HG03139 (cell line): ENCODE data around the gene DNHD1.

Experiments
- ATAC-seq: cut with Tn5 transposase; IDR thresholded peaks from one replicate; pipeline ENCODE4 v1.9.1; 2021; ENCODE audit not compliant: unreplicated experiment

The DNHD1 gene

DNA sequence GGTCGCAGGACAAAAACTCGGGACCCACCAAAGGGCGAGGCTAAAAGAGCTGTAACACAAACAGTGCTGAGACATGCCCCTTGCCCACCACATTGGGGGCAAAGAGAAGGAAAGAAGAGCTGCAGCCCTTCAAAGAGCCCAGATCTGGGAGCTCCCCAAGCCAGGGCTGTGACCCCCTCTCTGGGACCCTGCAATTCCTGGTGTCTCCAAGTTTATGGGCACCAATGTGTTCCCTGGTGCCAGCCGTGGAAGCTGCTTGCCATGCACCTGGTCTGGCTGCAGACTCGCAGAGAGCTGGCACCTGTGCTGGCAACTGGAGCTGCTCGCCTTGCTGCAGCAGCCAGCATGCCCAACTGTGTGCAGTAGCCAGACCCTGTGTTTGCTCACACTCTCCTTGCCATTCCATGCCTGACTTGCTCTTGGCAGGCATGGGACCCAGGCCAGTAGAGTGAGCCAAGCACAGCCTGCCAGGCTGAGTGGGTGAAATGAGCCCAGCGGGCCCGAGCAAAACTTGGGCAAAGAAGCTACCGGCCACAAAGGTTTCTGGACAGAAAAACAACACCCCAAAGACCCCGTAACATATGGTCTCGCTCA is 90.4 kb downstream of the DNHD1 start:
- no peak for ATAC-seq

DNA sequence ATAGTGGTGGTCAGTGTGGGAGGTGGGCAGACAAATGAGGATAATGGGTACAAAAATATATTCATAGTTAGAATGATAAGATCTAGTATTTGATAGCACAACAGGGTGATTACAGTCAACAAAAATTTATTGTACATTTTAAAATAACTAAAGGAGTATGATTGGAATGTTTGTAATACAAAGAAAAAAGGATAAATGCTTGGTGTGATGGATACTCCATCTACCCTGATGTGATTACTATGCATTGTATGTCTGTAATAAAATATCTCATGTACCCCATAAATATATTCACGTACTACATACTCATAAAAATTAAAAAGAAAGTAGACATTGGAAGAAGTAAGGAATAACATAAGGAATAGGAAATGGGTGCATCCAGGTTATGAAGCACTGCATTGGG is 90.9 kb downstream of the DNHD1 start:
- ATAC-seq, result no peak

DNA sequence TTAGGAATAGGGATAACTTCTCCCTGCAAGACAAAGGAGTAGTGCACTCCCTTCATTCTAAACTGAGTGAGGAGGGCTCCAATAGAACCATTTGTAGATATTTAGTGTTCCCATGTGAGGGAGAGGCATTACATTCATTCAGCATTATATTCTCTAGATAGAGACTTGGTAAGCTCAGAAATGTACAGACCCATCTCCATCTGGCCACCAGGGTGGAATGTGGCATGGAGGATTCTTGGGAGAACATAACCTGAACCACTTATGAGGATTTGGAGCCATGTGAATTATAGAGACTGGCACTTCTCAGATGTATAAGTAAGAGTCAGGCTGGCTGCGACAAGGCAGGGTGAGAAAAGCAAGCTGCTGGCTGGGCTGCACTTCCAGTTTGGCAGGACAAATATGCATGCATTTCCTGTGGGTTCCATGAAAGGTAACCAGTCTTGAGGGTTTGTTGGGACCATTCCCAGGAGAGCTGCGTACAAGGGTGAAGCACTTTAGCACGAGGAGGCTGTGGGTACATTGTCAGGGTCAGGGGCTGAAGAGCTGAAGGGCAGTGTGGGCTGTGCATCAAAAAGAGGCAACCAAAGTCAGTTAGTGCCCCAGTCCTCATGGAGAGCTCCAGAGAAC is 97.2 kb downstream of the DNHD1 start:
- ATAC-seq, result no peak

DNA sequence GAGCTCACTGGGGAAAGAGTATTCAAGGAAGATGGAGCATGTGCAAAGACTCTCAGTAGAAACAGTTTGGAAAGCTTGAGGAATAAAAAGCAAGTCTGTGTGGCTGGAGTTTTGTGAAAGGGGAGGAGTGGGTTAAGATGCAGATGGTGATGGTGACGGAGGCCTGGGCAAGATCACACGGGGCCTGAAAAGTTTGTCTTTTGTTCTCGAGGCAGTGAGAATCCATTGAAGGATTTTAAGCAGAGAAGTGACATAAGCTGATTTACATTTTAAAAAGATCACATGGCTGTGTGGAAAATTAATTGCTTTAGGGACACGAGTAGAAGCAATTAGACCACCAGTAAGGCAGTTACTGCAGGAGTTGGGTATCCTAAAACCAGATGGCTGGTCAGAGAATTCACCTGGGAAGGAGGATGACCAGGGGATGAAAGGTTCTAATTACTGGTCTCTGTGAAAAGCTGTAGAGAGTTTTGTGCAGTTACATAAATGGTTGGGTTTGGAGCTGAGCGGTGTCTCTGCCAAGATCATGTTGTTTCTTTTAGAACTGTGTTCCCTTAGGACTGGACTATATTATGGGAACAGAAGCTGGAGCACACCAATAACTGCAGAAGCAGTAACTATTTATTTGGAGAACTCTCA is 99.3 kb downstream of the DNHD1 start:
- no peak for ATAC-seq

DNA sequence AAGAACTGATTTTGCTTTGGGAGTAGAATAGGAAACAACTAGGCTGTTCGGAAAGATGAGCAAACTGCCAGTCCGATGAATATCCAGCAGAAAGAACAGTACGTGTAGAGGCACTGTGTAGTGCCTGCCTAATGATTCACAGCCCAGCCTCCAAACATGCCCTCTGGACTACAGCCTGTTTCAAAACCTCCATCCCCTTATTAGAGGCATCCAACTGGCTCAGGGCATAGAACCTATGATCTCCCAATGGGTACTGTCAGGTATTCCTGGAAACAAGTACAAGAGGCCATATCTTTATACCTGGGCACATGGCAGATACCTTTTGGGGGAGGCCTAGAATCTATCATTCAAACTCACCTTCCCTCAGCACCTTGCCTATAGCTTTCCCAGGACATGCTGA is 101.5 kb downstream of the DNHD1 start:
- ATAC-seq, result no peak

DNA sequence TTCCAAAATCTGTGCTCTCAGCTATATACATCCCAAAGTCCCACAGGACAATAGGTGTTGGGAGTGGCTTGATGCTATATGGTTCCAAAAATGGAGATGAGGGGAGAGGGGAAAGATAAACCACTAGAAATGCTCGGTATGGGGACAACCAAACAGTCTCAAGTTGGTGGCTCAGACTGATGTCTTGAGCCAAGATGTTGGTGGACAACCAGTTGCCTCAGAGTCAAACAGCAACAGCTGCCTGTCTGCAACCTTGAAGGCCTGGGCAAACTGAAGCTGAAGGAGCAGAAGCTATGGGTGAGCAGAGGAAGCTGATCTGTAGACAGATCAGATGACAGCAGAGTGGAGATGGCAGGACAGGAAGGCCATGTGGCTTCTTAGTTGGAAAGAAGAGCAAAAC is 102.4 kb downstream of the DNHD1 start:
- ATAC-seq, result no peak

DNA sequence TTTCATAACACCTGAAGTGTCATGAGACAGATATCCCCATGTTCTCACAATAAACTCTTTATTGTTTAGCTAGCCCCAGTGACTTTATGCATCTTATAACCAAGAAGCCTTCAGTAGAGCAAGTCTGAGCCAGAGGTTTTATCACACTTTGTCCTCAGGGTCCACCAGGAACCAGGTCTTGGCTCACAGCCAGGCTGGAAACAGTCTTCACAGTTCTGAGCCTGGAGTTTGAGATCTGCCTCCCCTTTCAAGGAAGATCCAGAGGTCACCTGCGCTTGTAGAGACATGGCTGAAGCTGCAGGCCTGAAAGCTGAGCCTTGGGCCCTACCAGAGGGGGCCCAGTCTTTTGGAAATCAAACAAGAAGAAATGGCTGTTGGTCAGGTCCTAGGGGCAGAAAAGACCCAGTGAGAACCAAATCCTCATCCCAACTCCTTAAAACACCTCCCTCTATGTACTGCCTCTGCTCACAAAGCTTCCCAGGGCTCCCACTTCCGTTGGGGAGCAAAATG is 102.9 kb downstream of the DNHD1 start:
- ATAC-seq, result no peak

DNA sequence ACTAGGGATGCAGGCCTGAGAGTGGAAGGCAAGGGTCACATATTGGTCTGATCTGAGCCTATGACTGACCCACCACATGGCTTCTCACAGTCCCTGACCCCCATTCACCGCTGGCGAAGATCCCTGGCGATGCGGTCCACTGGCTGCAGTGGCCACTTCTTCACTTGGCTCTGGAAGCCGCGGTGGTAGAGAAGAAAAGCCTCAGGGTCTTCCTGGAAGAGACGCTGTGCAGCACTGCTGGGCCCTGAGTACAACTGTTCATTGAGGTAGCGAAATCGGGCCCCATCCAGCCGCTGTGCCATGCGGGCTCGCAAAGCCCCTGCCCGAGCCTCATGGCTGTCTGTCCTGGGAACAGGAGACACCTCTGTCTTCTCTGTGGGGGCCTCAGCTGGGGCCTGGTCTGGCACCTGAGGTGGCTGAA is 104.0 kb downstream of the DNHD1 start:
- no peak for ATAC-seq

DNA sequence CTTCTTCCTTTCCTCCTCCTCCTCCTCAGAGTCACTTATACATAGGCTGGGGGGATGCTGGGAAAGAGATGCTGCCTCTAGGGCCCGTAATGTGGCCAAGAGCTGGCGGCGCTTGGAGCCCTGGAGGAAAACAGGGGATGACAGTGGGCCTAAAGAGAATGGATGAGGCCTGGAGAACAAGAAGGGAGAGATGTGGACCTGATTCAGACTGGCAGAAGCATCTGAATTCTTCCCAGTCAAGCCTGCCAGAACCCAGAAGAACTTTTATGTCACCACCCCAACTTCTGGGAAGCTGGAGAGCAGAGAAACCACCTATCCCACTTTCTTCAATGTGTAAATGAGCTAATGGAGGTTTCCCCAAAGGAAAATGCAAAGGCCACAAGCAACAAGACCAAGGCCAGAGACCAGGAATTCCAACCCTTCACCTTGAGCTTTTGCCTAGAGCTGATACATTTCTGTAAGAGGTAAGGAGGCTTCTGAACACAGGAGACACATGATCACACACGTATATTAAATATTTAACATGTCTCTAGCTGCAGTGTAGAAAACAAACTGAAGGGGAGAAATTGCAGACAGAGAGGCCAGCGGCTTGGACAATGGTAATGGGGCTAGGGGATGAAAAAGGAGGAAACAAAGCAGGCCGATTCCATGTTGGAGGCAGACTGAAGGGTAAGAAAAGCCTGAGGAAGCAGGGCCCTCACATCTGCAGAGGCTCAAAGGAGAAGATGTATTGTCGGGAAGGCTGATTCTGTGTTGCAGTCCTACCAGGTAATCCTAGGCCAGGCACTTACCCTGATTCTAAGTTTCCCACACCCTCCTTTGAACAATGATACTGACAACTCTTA is 105.2 kb downstream of the DNHD1 start:
- ATAC-seq, result no peak

DNA sequence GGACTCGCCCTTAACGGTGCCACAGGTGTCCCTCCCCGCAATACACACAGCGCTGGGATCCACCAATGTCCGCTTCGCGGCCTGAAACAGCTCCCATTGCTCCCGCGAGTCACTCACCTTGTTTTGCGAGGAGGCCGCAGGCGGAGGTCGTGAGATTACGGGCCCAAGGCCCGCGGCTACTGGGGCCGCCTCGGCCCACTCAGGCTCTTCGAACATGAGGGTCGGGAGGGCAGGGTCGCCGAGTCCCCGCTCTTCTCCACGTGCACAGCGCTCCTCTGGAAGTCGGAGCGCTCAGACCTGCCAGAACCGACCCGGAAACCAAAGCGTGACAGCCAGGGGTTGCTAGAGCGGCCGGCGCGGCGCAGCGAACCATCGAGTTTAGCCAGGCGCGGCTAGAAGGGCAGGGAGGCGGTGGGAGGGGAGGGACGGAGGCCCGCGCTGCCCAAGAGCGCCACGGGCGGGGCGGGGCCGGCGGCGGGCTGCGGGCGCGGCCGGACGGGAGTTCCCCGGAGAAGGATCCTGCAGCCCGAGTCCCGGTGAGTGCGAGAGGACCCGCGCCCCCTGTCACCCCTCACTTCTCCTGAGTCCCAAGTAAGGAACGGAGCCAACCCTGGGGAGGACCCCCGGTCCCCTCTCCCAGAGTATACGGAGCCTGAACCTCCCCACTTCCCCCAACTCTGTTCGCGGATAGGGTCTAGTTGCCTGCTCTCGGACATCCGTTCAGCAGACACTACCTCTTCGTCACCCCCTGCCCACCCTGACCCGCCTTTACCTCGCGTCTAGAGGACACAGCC is 106.4 kb downstream of the DNHD1 start, which contains the start of the genes ILK and RRP8:
TSS of gene ILK (plus strand) at position 488 of the 794 bp plus-strand sequence. CDS start 498 bp downstream, outside the sequence.
TSS of gene RRP8 (minus strand) at position 330 of the 794 bp plus-strand sequence. CDS start at position 216, 114 bp downstream.
- peak; percentile 72 for ATAC-seq

DNA sequence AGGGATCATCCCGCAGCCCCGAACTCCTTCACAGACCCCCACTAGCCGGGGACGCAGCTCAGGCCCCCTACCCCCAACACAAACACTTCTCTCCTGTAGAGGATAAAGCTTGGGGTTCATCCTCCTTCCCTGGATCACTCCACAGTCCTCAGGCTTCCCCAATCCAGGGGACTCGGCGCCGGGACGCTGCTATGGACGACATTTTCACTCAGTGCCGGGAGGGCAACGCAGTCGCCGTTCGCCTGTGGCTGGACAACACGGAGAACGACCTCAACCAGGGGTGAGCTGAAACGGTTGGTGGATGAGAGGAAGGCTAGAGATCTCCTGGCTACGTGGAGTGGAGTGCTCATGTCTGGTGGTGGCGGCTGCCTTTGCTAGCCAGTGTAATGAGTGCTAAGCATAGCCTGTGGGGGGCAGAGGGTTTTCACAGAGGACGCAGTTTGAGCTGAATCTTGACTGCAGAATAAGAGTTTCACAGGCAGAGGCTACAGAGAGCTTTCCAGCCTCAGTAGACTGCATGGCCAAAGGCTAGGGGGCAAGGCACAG is 107.1 kb downstream of the DNHD1 start:
- ATAC-seq, result peak; percentile 31

DNA sequence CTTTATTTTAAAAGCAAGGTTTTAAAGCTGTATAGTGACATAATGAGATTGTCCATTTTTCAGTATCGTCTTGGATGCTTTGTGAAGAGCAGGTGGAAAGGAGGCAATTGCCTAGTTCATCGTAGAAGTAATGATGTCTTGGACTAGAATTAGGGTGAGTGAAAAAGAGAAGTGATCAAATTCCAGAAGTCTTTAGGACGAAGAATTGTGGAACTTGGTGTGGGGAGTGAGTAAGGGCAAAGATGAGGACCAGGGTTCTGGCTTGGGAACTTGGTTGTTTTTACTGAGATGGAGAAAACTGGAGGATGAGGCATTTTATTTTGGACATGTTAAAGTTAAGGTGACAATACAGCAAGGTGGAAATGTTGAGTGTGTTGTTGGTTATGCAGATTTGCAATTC is 107.7 kb downstream of the DNHD1 start:
- no peak for ATAC-seq

DNA sequence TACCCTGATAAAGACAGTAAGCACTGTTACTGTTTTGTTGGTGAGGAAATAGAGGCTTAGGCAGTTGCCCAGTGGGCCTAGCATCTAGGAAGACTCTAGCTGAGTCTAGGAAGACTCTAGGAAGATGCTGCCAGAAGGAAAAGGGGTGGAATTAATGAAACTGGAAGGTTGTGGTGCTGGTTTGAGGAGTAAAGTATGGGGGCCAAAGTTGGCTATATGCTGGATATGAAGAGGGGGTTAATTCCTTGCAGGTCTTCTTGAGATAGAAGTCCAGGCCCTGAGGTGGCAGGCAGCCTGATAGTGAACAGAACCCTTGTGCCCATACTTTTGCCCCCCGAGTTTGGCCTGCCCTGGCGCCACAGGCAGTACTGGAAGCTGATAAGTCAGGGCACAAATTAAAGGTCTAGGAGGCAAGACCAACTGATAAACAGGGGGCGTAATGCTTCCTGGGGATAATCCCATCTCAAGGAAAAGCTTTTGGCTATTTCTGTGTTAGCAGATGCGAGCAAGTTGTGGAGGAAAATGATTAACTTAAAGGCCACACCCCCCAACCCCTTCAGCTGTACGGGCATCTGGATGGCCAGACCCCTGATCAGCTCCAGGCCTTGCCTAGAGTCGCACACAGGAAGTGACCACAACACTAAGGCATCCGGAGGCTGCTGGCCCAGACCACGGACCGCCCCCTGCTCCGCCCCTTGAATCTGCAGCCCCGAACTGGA is 109.5 kb downstream of the DNHD1 start:
- peak; percentile 44 for ATAC-seq

DNA sequence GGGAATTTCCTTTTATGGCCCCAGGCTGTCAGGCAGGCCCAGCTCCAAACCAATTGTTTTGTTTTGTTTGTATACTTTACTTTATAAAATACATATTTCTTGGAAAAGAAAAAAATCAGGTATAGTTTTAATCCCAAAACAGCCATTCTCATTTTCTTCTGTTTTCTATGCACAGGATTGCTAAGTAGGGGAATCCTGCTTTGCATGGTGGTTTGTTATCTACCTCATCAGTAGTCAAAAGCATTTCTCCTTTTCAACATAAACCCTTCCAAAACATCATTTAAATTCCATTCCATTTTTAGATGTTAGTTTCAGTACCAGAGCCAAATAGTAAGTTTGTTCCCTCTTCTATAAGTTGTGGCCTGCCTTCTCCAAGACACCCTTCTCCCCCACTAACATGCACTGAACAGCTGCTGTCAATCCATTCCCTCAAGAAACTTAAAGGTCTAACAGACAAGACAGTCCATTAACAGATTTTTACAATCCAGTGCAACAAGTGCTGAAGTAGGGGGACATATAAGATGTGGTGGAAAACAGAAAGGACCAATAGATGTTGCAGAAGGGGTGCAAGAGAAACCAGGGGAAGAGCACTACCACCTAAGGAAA is 110.2 kb downstream of the DNHD1 start:
- no peak for ATAC-seq

DNA sequence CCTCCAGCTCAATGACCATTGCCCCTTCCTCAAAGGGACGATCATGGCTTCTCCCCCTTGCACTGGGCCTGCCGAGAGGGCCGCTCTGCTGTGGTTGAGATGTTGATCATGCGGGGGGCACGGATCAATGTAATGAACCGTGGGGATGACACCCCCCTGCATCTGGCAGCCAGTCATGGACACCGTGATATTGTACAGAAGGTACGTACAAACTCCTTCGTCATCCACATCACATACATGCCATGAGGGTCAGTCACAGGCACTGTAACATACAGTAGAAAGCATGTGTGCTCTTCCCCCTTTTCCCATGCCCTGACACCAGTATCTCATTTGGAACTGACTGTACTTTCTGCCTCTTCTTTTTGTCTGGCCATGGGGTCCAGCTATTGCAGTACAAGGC is 110.9 kb downstream of the DNHD1 start:
- no peak for ATAC-seq

DNA sequence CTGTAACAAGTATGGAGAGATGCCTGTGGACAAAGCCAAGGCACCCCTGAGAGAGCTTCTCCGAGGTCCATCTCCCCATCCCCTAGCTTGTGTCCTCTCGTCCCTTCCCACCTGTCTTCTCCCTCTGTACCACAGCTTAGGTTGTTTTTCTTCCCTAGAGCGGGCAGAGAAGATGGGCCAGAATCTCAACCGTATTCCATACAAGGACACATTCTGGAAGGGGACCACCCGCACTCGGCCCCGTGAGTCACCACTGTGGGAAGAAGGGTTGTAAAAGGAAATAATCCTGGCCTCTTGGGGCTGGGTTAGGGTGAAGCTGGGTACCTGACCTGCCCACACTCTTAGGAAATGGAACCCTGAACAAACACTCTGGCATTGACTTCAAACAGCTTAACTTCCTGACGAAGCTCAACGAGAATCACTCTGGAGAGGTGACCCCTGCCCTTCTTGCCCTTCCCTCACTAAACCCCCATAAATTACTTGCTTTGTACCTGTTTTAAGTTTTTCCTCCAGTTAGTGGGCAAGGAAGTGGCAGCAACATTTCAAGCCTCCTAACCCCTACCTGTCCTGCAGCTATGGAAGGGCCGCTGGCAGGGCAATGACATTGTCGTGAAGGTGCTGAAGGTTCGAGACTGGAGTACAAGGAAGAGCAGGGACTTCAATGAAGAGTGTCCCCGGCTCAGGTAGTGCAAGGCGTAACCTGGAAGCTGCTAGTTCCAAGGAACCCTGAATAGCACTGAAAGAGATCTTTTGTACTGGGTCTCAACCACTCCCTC is 111.8 kb downstream of the DNHD1 start:
- ATAC-seq, result no peak

DNA sequence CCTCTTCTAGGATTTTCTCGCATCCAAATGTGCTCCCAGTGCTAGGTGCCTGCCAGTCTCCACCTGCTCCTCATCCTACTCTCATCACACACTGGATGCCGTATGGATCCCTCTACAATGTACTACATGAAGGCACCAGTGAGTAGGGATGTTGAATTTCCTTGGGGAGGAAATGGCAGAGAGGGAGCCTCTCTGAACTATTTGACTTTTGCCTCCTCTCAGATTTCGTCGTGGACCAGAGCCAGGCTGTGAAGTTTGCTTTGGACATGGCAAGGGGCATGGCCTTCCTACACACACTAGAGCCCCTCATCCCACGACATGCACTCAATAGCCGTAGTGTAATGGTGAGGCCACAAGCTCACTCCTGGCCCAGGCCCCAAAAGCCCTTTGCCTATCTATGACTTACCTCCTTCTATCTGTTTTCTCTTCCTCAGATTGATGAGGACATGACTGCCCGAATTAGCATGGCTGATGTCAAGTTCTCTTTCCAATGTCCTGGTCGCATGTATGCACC is 112.5 kb downstream of the DNHD1 start:
- ATAC-seq, result no peak

DNA sequence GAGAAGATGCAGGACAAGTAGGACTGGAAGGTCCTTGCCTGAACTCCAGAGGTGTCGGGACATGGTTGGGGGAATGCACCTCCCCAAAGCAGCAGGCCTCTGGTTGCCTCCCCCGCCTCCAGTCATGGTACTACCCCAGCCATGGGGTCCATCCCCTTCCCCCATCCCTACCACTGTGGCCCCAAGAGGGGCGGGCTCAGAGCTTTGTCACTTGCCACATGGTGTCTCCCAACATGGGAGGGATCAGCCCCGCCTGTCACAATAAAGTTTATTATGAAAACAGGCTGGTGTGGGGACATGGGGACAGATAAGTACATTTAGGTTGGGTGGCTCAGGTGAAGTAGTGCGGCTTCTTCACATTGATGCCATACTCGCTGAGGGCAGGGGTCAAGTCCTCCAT is 113.5 kb downstream of the DNHD1 start:
- no peak for ATAC-seq
